Astrocyte (in vitro differentiated cells and primary cell): ENCODE results near the gene NPTX2. TPM values are rescaled to one million over a fixed set of nuclear protein-coding genes. Genes with fewer than 3 reads are reported as not detected.

ENCODE experiments used
- DNase-seq: peaks from one replicate; pipeline ENCODE4 v3.0.0-alpha.2; 2010; ENCODE audit warnings: low read depth
- FAIRE-seq: peaks from 2 replicates; lab custom pipeline; 2011; peaks lifted over from hg19 to GRCh38; lab: Jason Lieb, UNC
- H2AFZ ChIP-seq: 2 replicates; pipeline ENCODE4 v1.6.0; 2012; ENCODE audit warnings: low read depth, low read length, inconsistent platforms
- H3K27ac ChIP-seq: 2 replicates; pipeline ENCODE4 v1.5.1; 2011; ENCODE audit warnings: low read depth, low read length, inconsistent platforms
- H3K27me3 ChIP-seq: 2 replicates; pipeline ENCODE4 v1.6.0; 2011; ENCODE audit warnings: low read length, inconsistent platforms; ENCODE audit not compliant: insufficient read depth
- H3K36me3 ChIP-seq: 2 replicates; pipeline ENCODE4 v1.5.1; 2011; ENCODE audit warnings: low read length, inconsistent platforms; ENCODE audit not compliant: insufficient read depth
- H3K4me1 ChIP-seq: 2 replicates; pipeline ENCODE4 v1.5.1; 2011; ENCODE audit warnings: low read length, inconsistent platforms; ENCODE audit not compliant: insufficient read depth
- H3K4me2 ChIP-seq: 2 replicates; pipeline ENCODE4 v1.6.0; 2012; ENCODE audit warnings: low read length, inconsistent platforms
- H3K4me3 ChIP-seq: 2 replicates; pipeline ENCODE4 v1.5.1; 2011; ENCODE audit warnings: low read depth, mild to moderate bottlenecking, low read length, inconsistent platforms; ENCODE audit not compliant: insufficient read depth
- H3K79me2 ChIP-seq: 2 replicates; pipeline ENCODE4 v1.6.0; 2012; ENCODE audit warnings: mild to moderate bottlenecking, low read length, inconsistent platforms; ENCODE audit not compliant: insufficient read depth
- H3K9ac ChIP-seq: 2 replicates; pipeline ENCODE4 v1.6.0; 2012; ENCODE audit warnings: mild to moderate bottlenecking, low read length, inconsistent platforms
- H3K9me3 ChIP-seq: 2 replicates; pipeline ENCODE4 v1.5.1; 2012; ENCODE audit warnings: low read depth, mild to moderate bottlenecking, low read length, inconsistent platforms; ENCODE audit not compliant: insufficient read depth
- H4K20me1 ChIP-seq: 2 replicates; pipeline ENCODE4 v1.6.0; 2012; ENCODE audit warnings: low read length, inconsistent platforms; ENCODE audit not compliant: insufficient read depth
- H3K27ac Mint-ChIP-seq: one replicate; pipeline ENCODE4 v1.8.0; 2021; ENCODE audit warnings: mild to moderate bottlenecking, mixed read lengths; ENCODE audit not compliant: unreplicated experiment
- H3K27me3 Mint-ChIP-seq: one replicate; pipeline ENCODE4 v1.8.0; 2021; ENCODE audit warnings: low read depth, mixed read lengths; ENCODE audit not compliant: unreplicated experiment
- H3K36me3 Mint-ChIP-seq: one replicate; pipeline ENCODE4 v1.8.0; 2021; ENCODE audit warnings: low read depth, mixed read lengths; ENCODE audit not compliant: unreplicated experiment
- H3K4me1 Mint-ChIP-seq: one replicate; pipeline ENCODE4 v1.8.0; 2021; ENCODE audit warnings: low read depth, mixed read lengths; ENCODE audit not compliant: unreplicated experiment
- H3K4me3 Mint-ChIP-seq: one replicate; pipeline ENCODE4 v1.8.0; 2021; ENCODE audit warnings: mild to moderate bottlenecking, moderate library complexity, mixed read lengths; ENCODE audit not compliant: unreplicated experiment
- H3K9me3 Mint-ChIP-seq: one replicate; pipeline ENCODE4 v1.8.0; 2021; ENCODE audit warnings: mild to moderate bottlenecking, mixed read lengths; ENCODE audit not compliant: unreplicated experiment
- EZH2 ChIP-seq: IDR thresholded peaks from 2 replicates; pipeline ENCODE4 v1.6.1; 2012; ENCODE audit warnings: mild to moderate bottlenecking, low read length, inconsistent platforms; ENCODE audit not compliant: insufficient read depth
- total RNA-seq: library from RNA; stranded (reverse); gene quantifications from 2 replicates; pipeline ENCODE4 v1.2.1, GENCODE V29; 2021
- TF ChIP-seq, protein P1 (sequence below): IDR thresholded peaks from 2 replicates; pipeline ENCODE4 v1.5.1; 2011; ENCODE audit warnings: low read depth, mild to moderate bottlenecking, inconsistent platforms, low read length, moderate library complexity; ENCODE audit not compliant: insufficient read depth

The NPTX2 gene
- total RNA-seq, 1 donor from 2014 or later = 2.4 TPM

- no peak overlapping the region for H3K4me3 ChIP-seq
- no peak for TF ChIP-seq EZH2
- TF ChIP-seq, protein P1, sequence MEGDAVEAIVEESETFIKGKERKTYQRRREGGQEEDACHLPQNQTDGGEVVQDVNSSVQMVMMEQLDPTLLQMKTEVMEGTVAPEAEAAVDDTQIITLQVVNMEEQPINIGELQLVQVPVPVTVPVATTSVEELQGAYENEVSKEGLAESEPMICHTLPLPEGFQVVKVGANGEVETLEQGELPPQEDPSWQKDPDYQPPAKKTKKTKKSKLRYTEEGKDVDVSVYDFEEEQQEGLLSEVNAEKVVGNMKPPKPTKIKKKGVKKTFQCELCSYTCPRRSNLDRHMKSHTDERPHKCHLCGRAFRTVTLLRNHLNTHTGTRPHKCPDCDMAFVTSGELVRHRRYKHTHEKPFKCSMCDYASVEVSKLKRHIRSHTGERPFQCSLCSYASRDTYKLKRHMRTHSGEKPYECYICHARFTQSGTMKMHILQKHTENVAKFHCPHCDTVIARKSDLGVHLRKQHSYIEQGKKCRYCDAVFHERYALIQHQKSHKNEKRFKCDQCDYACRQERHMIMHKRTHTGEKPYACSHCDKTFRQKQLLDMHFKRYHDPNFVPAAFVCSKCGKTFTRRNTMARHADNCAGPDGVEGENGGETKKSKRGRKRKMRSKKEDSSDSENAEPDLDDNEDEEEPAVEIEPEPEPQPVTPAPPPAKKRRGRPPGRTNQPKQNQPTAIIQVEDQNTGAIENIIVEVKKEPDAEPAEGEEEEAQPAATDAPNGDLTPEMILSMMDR = no peak
- no peaks in the 10 kb centered on the region for H3K4me1 ChIP-seq
- H3K79me2 ChIP-seq = no peaks in the 10 kb centered on the region
- no peaks in the 10 kb centered on the region for H3K36me3 ChIP-seq
- DNase-seq = no peak
- Mint-ChIP-seq H3K27ac (no peak overlapping the region), H3K27me3 (peaks cover 20% of the 10 kb centered on the region), H3K4me1 (no peaks in the 10 kb centered on the region), H3K9me3 (peaks cover 2% of the 10 kb centered on the region), H3K36me3 (no peaks in the 10 kb centered on the region), H3K4me3 (no peak overlapping the region)
- H3K27ac ChIP-seq = no peak overlapping the region
- FAIRE-seq = no peak
- no peaks in the 10 kb centered on the region for H3K27me3 ChIP-seq
- no peaks in the 10 kb centered on the region for H3K9me3 ChIP-seq
- H2AFZ ChIP-seq = no peak overlapping the region
- no peaks in the 10 kb centered on the region for H4K20me1 ChIP-seq
- no peak overlapping the region for H3K9ac ChIP-seq
- H3K4me2 ChIP-seq = no peak overlapping the region
Observed at GRCh38 chr7:98654524-98655272, 37.6 kb downstream of the NPTX2 start.

DNA sequence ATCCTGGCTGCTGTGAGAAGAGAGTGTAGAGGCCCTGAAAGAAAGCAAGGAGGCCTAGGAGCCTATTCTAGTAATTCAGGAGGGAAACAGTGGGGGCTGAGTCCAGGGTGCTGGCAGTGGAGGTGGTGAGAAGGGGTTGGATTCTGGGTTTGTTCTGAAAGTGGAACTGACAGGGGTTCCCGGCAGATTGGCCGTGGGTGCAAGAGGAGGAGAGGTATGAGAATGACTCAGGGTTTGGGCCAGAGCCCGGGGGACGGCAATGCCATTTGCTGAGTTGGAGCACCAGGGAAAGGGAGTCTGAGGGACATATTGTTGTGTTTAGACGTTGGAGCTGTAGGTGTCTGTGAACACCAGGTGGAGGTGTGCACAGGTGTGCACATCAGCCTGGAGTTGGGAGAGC, 38.5 kb downstream of the NPTX2 start:
- H3K4me1 ChIP-seq = no peaks in the 10 kb centered on the region
- FAIRE-seq = no peak

DNA sequence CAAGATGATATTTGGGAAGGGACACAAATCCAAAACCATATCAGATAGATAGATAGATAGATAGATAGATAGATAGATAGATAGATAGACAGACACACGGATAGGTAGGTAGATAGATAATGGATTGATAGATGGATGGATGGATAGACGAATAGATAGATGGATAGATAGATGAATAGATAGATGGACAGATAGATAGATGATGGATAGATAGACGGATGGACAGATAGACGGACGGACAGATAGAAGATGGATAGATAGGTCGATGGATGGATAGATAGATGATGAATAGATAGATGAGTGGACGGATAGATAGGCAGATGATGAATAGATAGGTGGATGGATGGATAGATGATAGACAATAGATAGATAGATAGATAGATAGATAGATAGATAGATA, 39.8 kb downstream of the NPTX2 start:
- no peak overlapping the region for H2AFZ ChIP-seq
- no peak overlapping the region for H3K4me3 ChIP-seq
- H3K27ac ChIP-seq = no peak overlapping the region
- H3K9me3 Mint-ChIP-seq = peaks cover under 1% of the 10 kb centered on the region
- H3K9me3 ChIP-seq = no peaks in the 10 kb centered on the region
- H3K4me3 Mint-ChIP-seq = no peak overlapping the region
- H3K27me3 Mint-ChIP-seq = peaks cover 17% of the 10 kb centered on the region
- no peaks in the 10 kb centered on the region for H3K36me3 ChIP-seq
- H4K20me1 ChIP-seq = no peaks in the 10 kb centered on the region
- DNase-seq (no peak), FAIRE-seq (no peak)
- H3K27ac Mint-ChIP-seq = no peak overlapping the region
- no peaks in the 10 kb centered on the region for H3K4me1 Mint-ChIP-seq
- no peaks in the 10 kb centered on the region for H3K27me3 ChIP-seq
- no peak for TF ChIP-seq EZH2
- TF ChIP-seq, protein P1 = no peak
- no peaks in the 10 kb centered on the region for H3K4me1 ChIP-seq
- H3K9ac ChIP-seq = no peak overlapping the region
- no peak overlapping the region for H3K4me2 ChIP-seq
- no peaks in the 10 kb centered on the region for H3K79me2 ChIP-seq
- no peaks in the 10 kb centered on the region for H3K36me3 Mint-ChIP-seq

More for the DNA sequence above, 38.5 kb downstream of the NPTX2 start:
- no peak overlapping the region for H2AFZ ChIP-seq
- H3K27me3 ChIP-seq = no peaks in the 10 kb centered on the region
- H3K27ac ChIP-seq = no peak overlapping the region
- H3K4me2 ChIP-seq = no peak overlapping the region
- no peak for DNase-seq
- H3K4me3 ChIP-seq = no peak overlapping the region
- H4K20me1 ChIP-seq = no peaks in the 10 kb centered on the region
- H3K9ac ChIP-seq = no peak overlapping the region
- Mint-ChIP-seq H3K9me3 (no peaks in the 10 kb centered on the region), H3K36me3 (no peaks in the 10 kb centered on the region), H3K4me1 (no peaks in the 10 kb centered on the region), H3K4me3 (no peak overlapping the region), H3K27me3 (peaks cover 19% of the 10 kb centered on the region), H3K27ac (no peak overlapping the region)
- TF ChIP-seq, protein P1 = no peak
- TF ChIP-seq EZH2 = no peak
- no peaks in the 10 kb centered on the region for H3K9me3 ChIP-seq
- H3K36me3 ChIP-seq = no peaks in the 10 kb centered on the region
- H3K79me2 ChIP-seq = no peaks in the 10 kb centered on the region
